HEK293 (cell line): ENCODE measurements around the gene EIF4B.

ENCODE experiments used
- CTCF ChIA-PET: fragments of 350-600 bp; formaldehyde crosslinking; extraction: SDS; loops from one replicate; lab custom pipeline; 2021; ENCODE audit warnings: antibody characterized with exemption; lab: Yijun Ruan, JAX
- POLR2A ChIA-PET: fragments of 300-600 bp; formaldehyde crosslinking; extraction: SDS; loops from one replicate; lab custom pipeline; 2020; ENCODE audit warnings: antibody characterized with exemption, inconsistent platforms; lab: Yijun Ruan, JAX
- H3K27ac ChIP-seq: fragments of 200-500 bp; sonication (Bioruptor generic); 2 replicates; pipeline ENCODE4 v1.5.1; 2014; ENCODE audit warnings: low read depth, low read length, control low read depth, inconsistent platforms; ENCODE audit errors: extremely low read depth
- H3K36me3 ChIP-seq, 2 experiments: fragments of 200-500 bp in 1 of 2; sonication (Bioruptor generic) in 1 of 2; 1 replicate in 1 of 2; 2 replicates in 1 of 2; pipeline ENCODE4 v1.5.1; 2014 to 2017; ENCODE audit warnings: inconsistent platforms in 2 of 2, low read length in 2 of 2; ENCODE audit not compliant: control insufficient read depth in 2 of 2, insufficient read depth in 1 of 2
- H3K4me1 ChIP-seq: fragments of 200-500 bp; sonication (Bioruptor generic); 2 replicates; pipeline ENCODE4 v1.5.1; 2014; ENCODE audit warnings: mild to moderate bottlenecking, low read length, inconsistent platforms; ENCODE audit not compliant: control insufficient read depth, insufficient read depth
- H3K4me3 ChIP-seq: 2 replicates; pipeline ENCODE4 v1.5.1; 2011; ENCODE audit warnings: low read depth, mild to moderate bottlenecking, control low read depth, low read length, moderate library complexity
- H3K9me3 ChIP-seq: fragments of 200-500 bp; sonication (Bioruptor generic); 2 replicates; pipeline ENCODE4 v1.5.1; 2014; ENCODE audit warnings: low read depth, low read length, inconsistent platforms; ENCODE audit not compliant: control insufficient read depth, insufficient read depth
- EGR2 ChIP-seq: fragments of 450-650 bp; formaldehyde crosslinking; IDR thresholded peaks from 2 replicates; pipeline ENCODE4 v1.5.1; 2016; ENCODE audit warnings: low read depth, missing biosample characterization, missing genetic modification characterization
- HOXC10 ChIP-seq: sonication (generic); formaldehyde crosslinking; IDR thresholded peaks from 2 replicates; pipeline ENCODE4 v1.8.1; 2023; ENCODE audit warnings: mild to moderate bottlenecking, missing genetic modification reagents
- IKZF3 ChIP-seq: fragments of 450-650 bp; IDR thresholded peaks from 2 replicates; pipeline ENCODE4 v1.5.0; 2018; ENCODE audit warnings: missing biosample characterization, mild to moderate bottlenecking, missing genetic modification characterization, moderate library complexity
- KLF1 ChIP-seq: fragments of 450-650 bp; formaldehyde crosslinking; IDR thresholded peaks from 2 replicates; pipeline ENCODE4 v1.5.1; 2016; ENCODE audit warnings: missing biosample characterization, missing genetic modification characterization
- KLF8 ChIP-seq: fragments of 450-650 bp; formaldehyde crosslinking; IDR thresholded peaks from 2 replicates; pipeline ENCODE4 v1.5.1; 2016; ENCODE audit warnings: missing biosample characterization, missing genetic modification characterization
- OVOL3 ChIP-seq: fragments of 450-650 bp; formaldehyde crosslinking; IDR thresholded peaks from 2 replicates; pipeline ENCODE4 v1.5.1; 2016; ENCODE audit warnings: missing biosample characterization, missing genetic modification characterization
- SP2 ChIP-seq: fragments of 450-650 bp; formaldehyde crosslinking; IDR thresholded peaks from 2 replicates; pipeline ENCODE4 v1.5.1; 2016; ENCODE audit warnings: missing biosample characterization, missing genetic modification characterization
- SP3 ChIP-seq: fragments of 450-650 bp; formaldehyde crosslinking; IDR thresholded peaks from 2 replicates; pipeline ENCODE4 v1.5.1; 2016; ENCODE audit warnings: missing biosample characterization, missing genetic modification characterization
- SP7 ChIP-seq: fragments of 450-650 bp; formaldehyde crosslinking; IDR thresholded peaks from 2 replicates; pipeline ENCODE4 v1.5.1; 2016; ENCODE audit warnings: missing biosample characterization, missing genetic modification characterization
- ZBTB20 ChIP-seq: fragments of 450-650 bp; formaldehyde crosslinking; IDR thresholded peaks from 2 replicates; pipeline ENCODE4 v1.5.1; 2016; ENCODE audit warnings: missing biosample characterization, missing genetic modification characterization
- ZFP3 ChIP-seq: fragments of 450-650 bp; formaldehyde crosslinking; IDR thresholded peaks from 2 replicates; pipeline ENCODE4 v1.5.1; 2016; ENCODE audit warnings: low read depth, missing biosample characterization, missing genetic modification characterization
- ZNF114 ChIP-seq: fragments of 450-650 bp; formaldehyde crosslinking; IDR thresholded peaks from 2 replicates; pipeline ENCODE4 v1.5.0; 2017; ENCODE audit warnings: missing biosample characterization, missing genetic modification characterization
- ZNF169 ChIP-seq: fragments of 450-650 bp; formaldehyde crosslinking; IDR thresholded peaks from 2 replicates; pipeline ENCODE4 v1.5.1; 2016; ENCODE audit warnings: missing biosample characterization, missing genetic modification characterization
- ZNF202 ChIP-seq: fragments of 450-650 bp; formaldehyde crosslinking; IDR thresholded peaks from 2 replicates; pipeline ENCODE4 v1.5.1; 2016; ENCODE audit warnings: missing biosample characterization, missing genetic modification characterization, borderline replicate concordance
- ZNF23 ChIP-seq: fragments of 450-650 bp; formaldehyde crosslinking; IDR thresholded peaks from 2 replicates; pipeline ENCODE4 v1.5.1; 2016; ENCODE audit warnings: missing biosample characterization, missing genetic modification characterization, borderline replicate concordance
- ZNF24 ChIP-seq: fragments of 450-650 bp; formaldehyde crosslinking; IDR thresholded peaks from 2 replicates; pipeline ENCODE4 v1.5.1; 2016; ENCODE audit warnings: missing biosample characterization, missing genetic modification characterization
- ZNF248 ChIP-seq: fragments of 450-650 bp; formaldehyde crosslinking; IDR thresholded peaks from 2 replicates; pipeline ENCODE4 v1.5.1; 2017; ENCODE audit warnings: missing biosample characterization, missing genetic modification characterization
- ZNF335 ChIP-seq: fragments of 450-650 bp; formaldehyde crosslinking; conservative IDR thresholded peaks from 2 replicates; pipeline ENCODE4 v1.5.1; 2016; ENCODE audit warnings: missing biosample characterization, missing genetic modification characterization
- ZNF394 ChIP-seq: fragments of 450-650 bp; formaldehyde crosslinking; IDR thresholded peaks from 2 replicates; pipeline ENCODE4 v1.5.1; 2016; ENCODE audit warnings: missing biosample characterization, missing genetic modification characterization, mild to moderate bottlenecking, moderate library complexity, borderline replicate concordance
- ZNF473 ChIP-seq: fragments of 450-650 bp; formaldehyde crosslinking; IDR thresholded peaks from 2 replicates; pipeline ENCODE4 v1.5.1; 2017; ENCODE audit warnings: missing biosample characterization, missing genetic modification characterization
- ZNF530 ChIP-seq: fragments of 450-650 bp; formaldehyde crosslinking; IDR thresholded peaks from 2 replicates; pipeline ENCODE4 v1.5.1; 2016; ENCODE audit warnings: low read depth, missing biosample characterization, missing genetic modification characterization
- ZNF544 ChIP-seq: fragments of 450-650 bp; formaldehyde crosslinking; IDR thresholded peaks from 2 replicates; pipeline ENCODE4 v1.5.0; 2017; ENCODE audit warnings: missing biosample characterization, missing genetic modification characterization
- ZNF600 ChIP-seq: fragments of 450-650 bp; formaldehyde crosslinking; IDR thresholded peaks from 2 replicates; pipeline ENCODE4 v1.5.1; 2016; ENCODE audit warnings: missing biosample characterization, missing genetic modification characterization
- ZNF670 ChIP-seq: fragments of 450-650 bp; formaldehyde crosslinking; IDR thresholded peaks from 2 replicates; pipeline ENCODE4 v1.5.1; 2016; ENCODE audit warnings: missing biosample characterization, missing genetic modification characterization, low read depth
- ZNF776 ChIP-seq: fragments of 450-650 bp; formaldehyde crosslinking; IDR thresholded peaks from 2 replicates; pipeline ENCODE4 v1.5.0; 2017; ENCODE audit warnings: missing biosample characterization, missing genetic modification characterization, borderline replicate concordance
- ZNF843 ChIP-seq: fragments of 450-650 bp; formaldehyde crosslinking; IDR thresholded peaks from 2 replicates; pipeline ENCODE4 v1.5.1; 2016; ENCODE audit warnings: missing biosample characterization, missing genetic modification characterization
- ZSCAN16 ChIP-seq: fragments of 450-650 bp; formaldehyde crosslinking; IDR thresholded peaks from 2 replicates; pipeline ENCODE4 v1.5.1; 2016; ENCODE audit warnings: missing biosample characterization, missing genetic modification characterization
- ZSCAN30 ChIP-seq: fragments of 450-650 bp; IDR thresholded peaks from 2 replicates; pipeline ENCODE4 v1.5.1; 2018; ENCODE audit warnings: missing biosample characterization, mild to moderate bottlenecking, missing genetic modification characterization, moderate library complexity
- TF ChIP-seq, protein P1 (sequence below): fragments of 450-650 bp; formaldehyde crosslinking; IDR thresholded peaks from 2 replicates; pipeline ENCODE4 v1.5.1; 2016; ENCODE audit warnings: missing biosample characterization, missing genetic modification characterization
- TF ChIP-seq, protein P2 (sequence below): fragments of 450-650 bp; formaldehyde crosslinking; IDR thresholded peaks from 2 replicates; pipeline ENCODE4 v1.5.1; 2016; ENCODE audit warnings: missing biosample characterization, missing genetic modification characterization
- TF ChIP-seq, protein P3 (sequence below): fragments of 450-650 bp; formaldehyde crosslinking; IDR thresholded peaks from 2 replicates; pipeline ENCODE4 v1.5.1; 2016; ENCODE audit warnings: missing biosample characterization, missing genetic modification characterization, low read depth
- TF ChIP-seq, protein P4 (sequence below): fragments of 450-650 bp; IDR thresholded peaks from 2 replicates; pipeline ENCODE4 v1.5.1; 2018; ENCODE audit warnings: missing biosample characterization, missing genetic modification characterization

The EIF4B gene

DNA sequence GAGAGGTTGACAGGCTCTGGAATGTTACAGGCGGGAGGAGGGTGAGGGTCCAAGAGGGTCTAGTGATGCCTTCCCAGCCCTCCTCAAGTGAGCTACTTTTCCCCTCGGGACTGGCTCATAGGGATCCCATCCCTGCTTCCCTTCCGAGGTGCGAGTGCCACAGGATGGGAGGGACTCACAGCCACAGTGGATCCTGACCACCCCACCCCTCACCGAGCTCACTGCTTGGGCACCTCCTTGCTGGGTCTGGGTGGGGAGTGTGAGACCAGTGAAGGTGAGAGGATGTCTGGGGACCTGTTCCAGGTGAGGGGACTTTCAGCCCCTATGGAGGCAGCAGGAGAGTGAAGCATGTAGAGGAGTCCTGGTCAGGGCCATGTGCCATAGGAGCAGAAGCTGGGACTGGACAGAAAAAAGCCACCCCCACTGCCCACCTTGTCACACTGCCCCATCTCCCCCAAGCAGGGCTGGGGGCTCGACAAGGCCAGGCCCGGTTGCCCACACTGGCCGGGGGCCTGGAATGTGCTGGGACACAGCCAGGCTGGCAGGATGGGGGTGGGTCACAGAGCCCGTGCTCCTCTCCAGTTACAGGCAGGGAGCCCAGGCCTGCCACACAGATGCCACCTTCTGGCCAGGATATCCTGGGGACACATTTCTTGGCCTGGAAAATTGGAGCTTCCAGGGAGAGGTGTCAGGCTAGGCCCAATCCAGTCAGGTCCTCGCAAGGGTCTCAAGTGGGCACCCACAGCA lies 42.0 kb downstream of the EIF4B start (continued):
- peak; percentile 10; the same call in 1 of the 2 replicates for TF ChIP-seq KLF8 (tag by site-specific recombination)
- TF ChIP-seq SP7 (tag by site-specific recombination), result 0 out of 2 replicates have a peak, but pooled peaks have one; percentile 13
- no peak for TF ChIP-seq ZNF248 (tag by site-specific recombination)
- no peak for TF ChIP-seq OVOL3 (tag by site-specific recombination)
- no peak for TF ChIP-seq ZNF23 (tag by site-specific recombination)
- no peak for TF ChIP-seq ZNF670 (tag by site-specific recombination)
- TF ChIP-seq, protein P1, sequence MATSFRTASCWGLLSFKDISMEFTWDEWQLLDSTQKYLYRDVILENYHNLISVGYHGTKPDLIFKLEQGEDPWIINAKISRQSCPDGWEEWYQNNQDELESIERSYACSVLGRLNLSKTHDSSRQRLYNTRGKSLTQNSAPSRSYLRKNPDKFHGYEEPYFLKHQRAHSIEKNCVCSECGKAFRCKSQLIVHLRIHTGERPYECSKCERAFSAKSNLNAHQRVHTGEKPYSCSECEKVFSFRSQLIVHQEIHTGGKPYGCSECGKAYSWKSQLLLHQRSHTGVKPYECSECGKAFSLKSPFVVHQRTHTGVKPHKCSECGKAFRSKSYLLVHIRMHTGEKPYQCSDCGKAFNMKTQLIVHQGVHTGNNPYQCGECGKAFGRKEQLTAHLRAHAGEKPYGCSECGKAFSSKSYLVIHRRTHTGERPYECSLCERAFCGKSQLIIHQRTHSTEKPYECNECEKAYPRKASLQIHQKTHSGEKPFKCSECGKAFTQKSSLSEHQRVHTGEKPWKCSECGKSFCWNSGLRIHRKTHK (tag by site-specific recombination), result no peak
- peak; percentile 48; the same call in 1 of the 2 replicates for TF ChIP-seq ZNF600 (tag by site-specific recombination)
- TF ChIP-seq ZNF843 (tag by site-specific recombination), result no peak
- TF ChIP-seq ZSCAN16, result no peak
- peak; percentile 11 for TF ChIP-seq ZBTB20 (tag by site-specific recombination)
- TF ChIP-seq ZNF473 (tag by site-specific recombination), result no peak
- TF ChIP-seq, protein P2, sequence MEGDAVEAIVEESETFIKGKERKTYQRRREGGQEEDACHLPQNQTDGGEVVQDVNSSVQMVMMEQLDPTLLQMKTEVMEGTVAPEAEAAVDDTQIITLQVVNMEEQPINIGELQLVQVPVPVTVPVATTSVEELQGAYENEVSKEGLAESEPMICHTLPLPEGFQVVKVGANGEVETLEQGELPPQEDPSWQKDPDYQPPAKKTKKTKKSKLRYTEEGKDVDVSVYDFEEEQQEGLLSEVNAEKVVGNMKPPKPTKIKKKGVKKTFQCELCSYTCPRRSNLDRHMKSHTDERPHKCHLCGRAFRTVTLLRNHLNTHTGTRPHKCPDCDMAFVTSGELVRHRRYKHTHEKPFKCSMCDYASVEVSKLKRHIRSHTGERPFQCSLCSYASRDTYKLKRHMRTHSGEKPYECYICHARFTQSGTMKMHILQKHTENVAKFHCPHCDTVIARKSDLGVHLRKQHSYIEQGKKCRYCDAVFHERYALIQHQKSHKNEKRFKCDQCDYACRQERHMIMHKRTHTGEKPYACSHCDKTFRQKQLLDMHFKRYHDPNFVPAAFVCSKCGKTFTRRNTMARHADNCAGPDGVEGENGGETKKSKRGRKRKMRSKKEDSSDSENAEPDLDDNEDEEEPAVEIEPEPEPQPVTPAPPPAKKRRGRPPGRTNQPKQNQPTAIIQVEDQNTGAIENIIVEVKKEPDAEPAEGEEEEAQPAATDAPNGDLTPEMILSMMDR (tag by site-specific recombination), result peak; percentile 83
- TF ChIP-seq ZNF335 (tag by site-specific recombination), result peak; percentile 41; the same call in 1 of the 2 replicates
- TF ChIP-seq SP2 (tag by site-specific recombination), result no peak
- no peak for TF ChIP-seq ZNF202 (tag by site-specific recombination)
- peak; percentile 58 for TF ChIP-seq IKZF3 (tag by site-specific recombination)
- peak; percentile 7; the same call in 1 of the 2 replicates for TF ChIP-seq EGR2 (tag by site-specific recombination)

DNA sequence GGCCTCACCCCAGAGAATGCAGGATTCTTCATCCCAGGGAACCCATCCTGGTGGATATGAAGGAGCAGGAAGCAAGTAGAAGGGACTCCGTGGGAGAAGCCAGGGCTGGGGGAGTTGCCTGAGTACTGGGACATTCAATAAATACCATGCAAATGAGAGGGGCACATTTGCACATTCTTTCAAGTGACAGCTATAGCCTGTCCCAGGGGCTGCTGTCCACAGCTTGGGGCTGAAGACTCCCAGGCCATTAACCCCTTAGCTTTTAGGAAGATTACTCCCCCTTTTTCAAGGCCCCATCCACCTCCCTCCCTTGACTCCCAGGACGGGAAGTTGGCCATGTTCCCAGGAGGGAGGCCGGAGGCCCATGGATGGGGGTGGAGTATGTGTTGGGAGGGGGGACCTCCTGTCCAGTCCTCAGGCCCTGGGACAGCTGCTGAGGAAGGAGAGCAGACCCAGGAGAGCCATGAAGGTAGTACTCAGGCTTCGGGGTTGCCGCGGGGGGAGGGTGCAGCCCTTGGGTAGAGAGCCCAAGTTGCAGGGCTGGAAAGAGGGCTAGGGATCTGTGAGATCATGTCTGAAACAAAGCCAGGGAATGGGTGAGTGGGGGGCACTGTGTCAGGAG lies 42.6 kb downstream of the EIF4B start:
- H3K27ac ChIP-seq, result peak overlapping the region; percentile 81
- peaks cover 0 to 7% of the 10 kb centered on the region in 2 experiments; a peak in 1 of 3 replicates for H3K36me3 ChIP-seq
- no peak overlapping the region for H3K4me3 ChIP-seq
- no peaks in the 10 kb centered on the region for H3K9me3 ChIP-seq
- POLR2A ChIA-PET, result interaction anchor here (0.5 to 2.1 kb wide), 6 partner anchors 8 to 1110 kb away, joined by 4 to 11 read pairs (median 4); partner anchors contain the start of genes EIF4B, MAP3K12 and SPRYD3
- CTCF ChIA-PET, result interaction anchor here (0.6 to 2.4 kb wide), 15 partner anchors 8 to 682 kb away, joined by 3 to 16 read pairs (median 3); partner anchors contain the start of genes EIF4B and KRT85
- H3K4me1 ChIP-seq, result peaks cover 40% of the 10 kb centered on the region
- no peak for TF ChIP-seq KLF1 (tag by site-specific recombination)
- no peak for TF ChIP-seq SP3 (tag by site-specific recombination)
- TF ChIP-seq, protein P3, sequence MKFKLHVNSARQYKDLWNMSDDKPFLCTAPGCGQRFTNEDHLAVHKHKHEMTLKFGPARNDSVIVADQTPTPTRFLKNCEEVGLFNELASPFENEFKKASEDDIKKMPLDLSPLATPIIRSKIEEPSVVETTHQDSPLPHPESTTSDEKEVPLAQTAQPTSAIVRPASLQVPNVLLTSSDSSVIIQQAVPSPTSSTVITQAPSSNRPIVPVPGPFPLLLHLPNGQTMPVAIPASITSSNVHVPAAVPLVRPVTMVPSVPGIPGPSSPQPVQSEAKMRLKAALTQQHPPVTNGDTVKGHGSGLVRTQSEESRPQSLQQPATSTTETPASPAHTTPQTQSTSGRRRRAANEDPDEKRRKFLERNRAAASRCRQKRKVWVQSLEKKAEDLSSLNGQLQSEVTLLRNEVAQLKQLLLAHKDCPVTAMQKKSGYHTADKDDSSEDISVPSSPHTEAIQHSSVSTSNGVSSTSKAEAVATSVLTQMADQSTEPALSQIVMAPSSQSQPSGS (tag by site-specific recombination), result no peak
- peak; percentile 31; the same call in 1 of the 2 replicates for TF ChIP-seq ZNF394 (tag by site-specific recombination)
- TF ChIP-seq ZNF544 (tag by site-specific recombination), result no peak
- TF ChIP-seq, protein P4, sequence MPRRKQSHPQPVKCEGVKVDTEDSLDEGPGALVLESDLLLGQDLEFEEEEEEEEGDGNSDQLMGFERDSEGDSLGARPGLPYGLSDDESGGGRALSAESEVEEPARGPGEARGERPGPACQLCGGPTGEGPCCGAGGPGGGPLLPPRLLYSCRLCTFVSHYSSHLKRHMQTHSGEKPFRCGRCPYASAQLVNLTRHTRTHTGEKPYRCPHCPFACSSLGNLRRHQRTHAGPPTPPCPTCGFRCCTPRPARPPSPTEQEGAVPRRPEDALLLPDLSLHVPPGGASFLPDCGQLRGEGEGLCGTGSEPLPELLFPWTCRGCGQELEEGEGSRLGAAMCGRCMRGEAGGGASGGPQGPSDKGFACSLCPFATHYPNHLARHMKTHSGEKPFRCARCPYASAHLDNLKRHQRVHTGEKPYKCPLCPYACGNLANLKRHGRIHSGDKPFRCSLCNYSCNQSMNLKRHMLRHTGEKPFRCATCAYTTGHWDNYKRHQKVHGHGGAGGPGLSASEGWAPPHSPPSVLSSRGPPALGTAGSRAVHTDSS (tag by site-specific recombination), result no peak
- no peak for TF ChIP-seq ZNF530 (tag by site-specific recombination)
- no peak for TF ChIP-seq ZNF169
- TF ChIP-seq HOXC10, result no peak
- no peak for TF ChIP-seq ZNF24 (tag by site-specific recombination)
- no peak for TF ChIP-seq ZNF776
- no peak for TF ChIP-seq ZNF114 (tag by site-specific recombination)
- no peak for TF ChIP-seq ZSCAN30
- no peak for TF ChIP-seq ZFP3 (tag by site-specific recombination)
